SKM-1 (cell line): ENCODE measurements around the gene RNGTT.

Source experiments
- DNase-seq: peaks from one replicate; lab custom pipeline; 2025; ENCODE audit not compliant: unreplicated experiment; lab: John Stamatoyannopoulos, UW

Gene RNGTT

GRCh38 chr6:88670369-88670768 lies 293.0 kb downstream of the RNGTT start:
- no peak for DNase-seq

- no peak for DNase-seq
These were observed 293.9 kb downstream of the RNGTT start for GRCh38 chr6:88669475-88669874.

DNA sequence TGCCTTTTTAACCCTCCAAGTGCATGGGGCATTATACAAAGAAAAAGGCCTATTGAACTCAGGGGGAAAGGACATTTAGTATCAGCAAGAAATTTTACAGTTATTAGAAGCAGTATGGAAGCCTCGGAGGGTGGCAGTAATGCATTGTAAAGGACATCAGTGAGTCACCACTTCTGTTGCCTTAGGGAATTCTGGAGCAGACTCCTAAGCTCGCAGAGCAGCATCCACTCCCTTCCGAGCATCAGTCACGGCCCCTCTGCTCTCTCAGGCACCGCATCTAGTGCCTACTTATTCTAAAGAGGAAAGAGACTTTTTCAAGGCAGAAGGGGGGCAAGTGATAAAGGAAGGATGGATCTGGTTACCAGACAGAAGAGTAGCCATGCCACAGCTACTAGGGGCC lies 296.5 kb downstream of the RNGTT start:
- no peak for DNase-seq

DNA sequence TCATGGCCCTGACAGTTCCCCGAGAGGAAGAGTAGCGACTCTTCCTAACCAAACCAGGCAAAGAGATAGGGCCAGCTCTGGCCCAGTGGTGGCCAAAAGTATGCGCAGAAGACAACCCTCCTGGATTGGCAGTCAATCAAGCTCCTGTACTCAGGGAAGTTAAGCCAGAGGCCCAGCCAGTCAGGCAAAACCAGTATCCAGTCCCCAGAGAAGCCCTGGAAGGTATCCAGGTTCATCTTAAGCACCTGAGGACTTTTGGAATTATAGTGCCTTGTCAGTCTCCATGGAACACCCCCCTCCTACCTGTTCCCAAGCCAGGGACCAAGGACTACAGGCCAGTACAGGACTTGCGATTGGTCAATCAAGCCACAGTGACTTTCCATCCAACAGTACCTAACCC lies 298.3 kb downstream of the RNGTT start:
- DNase-seq: no peak

- DNase-seq: no peak
These were observed 299.6 kb downstream of the RNGTT start for GRCh38 chr6:88663801-88664200.

- no peak for DNase-seq
These were observed 300.7 kb downstream of the RNGTT start for GRCh38 chr6:88662653-88663174.

GRCh38 chr6:88662163-88662580 lies 301.2 kb downstream of the RNGTT start:
- no peak for DNase-seq

DNA sequence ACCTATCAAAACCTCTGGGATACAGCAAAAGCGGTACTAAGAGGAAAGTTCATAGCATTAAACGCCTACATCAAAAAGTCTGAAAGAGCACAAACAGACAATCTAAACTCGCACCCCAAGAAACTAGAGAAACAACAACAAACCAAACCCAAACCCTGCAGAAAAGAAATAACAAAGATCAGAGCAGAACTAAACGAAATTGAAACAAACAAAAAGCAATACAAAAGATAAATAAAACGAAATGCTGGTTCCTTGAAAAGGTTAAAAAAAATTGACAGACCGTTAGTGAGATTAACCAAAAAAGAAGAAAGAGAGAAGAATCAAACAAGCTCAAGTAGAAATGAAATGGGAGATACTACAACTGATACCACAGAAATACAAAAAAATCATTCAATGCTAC lies 302.3 kb downstream of the RNGTT start:
- no peak for DNase-seq

GRCh38 chr6:88655586-88655985 lies 307.8 kb downstream of the RNGTT start:
- DNase-seq: no peak

DNA sequence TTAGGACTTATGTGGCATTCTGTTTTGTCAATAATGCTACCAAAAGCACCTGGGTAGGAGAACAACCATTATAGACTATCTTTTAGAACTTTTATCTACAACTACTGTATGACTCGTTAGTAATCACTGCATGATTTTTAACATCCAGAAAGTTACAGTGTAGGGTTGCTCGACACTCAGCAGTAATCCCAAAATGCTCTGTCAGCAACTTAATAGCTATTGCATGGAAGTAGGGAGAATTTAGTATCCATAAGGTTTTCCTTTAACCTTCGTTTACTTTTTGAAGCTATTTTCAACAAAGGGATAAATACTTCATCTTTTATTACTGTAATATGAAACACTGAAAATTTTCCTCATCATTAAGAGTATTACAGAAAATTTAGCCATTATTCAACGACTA lies 309.5 kb downstream of the RNGTT start:
- no peak for DNase-seq

GRCh38 chr6:88651400-88651799 lies 312.0 kb downstream of the RNGTT start:
- DNase-seq: no peak

- DNase-seq: no peak
These were observed 312.4 kb downstream of the RNGTT start for GRCh38 chr6:88650979-88651378.

- DNase-seq: no peak
These were observed 313.3 kb downstream of the RNGTT start for GRCh38 chr6:88650029-88650619.

DNA sequence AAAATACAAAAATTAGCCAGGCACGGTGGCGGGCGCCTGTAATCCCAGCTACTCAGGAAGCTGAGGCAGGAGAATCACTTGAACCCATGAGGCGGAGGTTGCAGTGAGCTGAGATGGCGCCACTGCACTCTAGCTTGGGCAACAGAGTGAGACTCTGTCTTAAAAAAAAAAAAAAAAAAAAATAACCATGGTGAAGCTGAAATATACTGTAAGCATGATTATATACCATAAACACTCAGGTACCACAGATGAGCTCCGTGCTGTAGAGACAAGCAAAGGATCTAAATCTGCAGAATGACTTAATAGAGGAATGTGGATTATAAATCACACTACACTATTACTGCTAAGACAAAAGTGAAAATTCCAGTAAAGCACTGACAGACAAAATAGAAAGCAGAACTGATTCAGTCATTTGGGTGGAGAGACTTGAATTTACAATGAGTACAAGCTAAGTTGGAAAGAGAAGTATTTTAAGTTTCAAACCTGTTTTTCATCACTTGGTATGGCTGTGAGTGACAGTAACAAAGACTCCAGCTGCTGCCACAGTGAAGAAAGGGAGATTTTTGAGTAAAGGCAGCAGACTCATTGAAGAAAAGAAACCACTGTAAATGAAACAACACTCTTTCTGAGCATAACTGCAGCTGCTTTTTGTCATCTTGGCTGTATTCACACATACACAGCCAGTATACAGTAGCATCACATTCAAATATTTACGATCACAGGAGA lies 322.1 kb downstream of the RNGTT start:
- DNase-seq: no peak

GRCh38 chr6:88637761-88638545 lies 325.5 kb downstream of the RNGTT start:
- no peak for DNase-seq

DNA sequence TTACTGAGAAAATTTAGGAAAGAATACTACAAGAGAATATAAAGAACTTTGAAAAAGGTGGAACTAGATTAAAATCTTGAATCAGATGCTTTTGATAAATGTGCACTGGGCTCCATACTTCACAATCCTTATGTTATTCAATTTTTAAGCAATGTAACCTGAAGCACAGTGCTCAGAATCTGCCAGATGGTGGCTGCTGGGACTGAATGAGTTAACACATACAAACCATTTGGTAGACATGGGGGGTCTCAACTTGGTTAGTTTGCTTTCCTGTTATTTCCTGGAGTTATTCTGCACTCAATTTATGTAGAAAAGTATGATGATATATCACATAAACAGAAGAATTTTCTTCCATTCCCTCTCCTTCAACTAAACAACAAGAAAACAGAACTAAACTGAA lies 326.5 kb downstream of the RNGTT start:
- no peak for DNase-seq

GRCh38 chr6:88633782-88634181 lies 329.6 kb downstream of the RNGTT start:
- DNase-seq: no peak

GRCh38 chr6:88631830-88632229 lies 331.6 kb downstream of the RNGTT start:
- DNase-seq: no peak

GRCh38 chr6:88629838-88630494 lies 333.5 kb downstream of the RNGTT start:
- DNase-seq: no peak

GRCh38 chr6:88626460-88626859 lies 337.0 kb downstream of the RNGTT start:
- DNase-seq: no peak

- DNase-seq: no peak
These were observed 339.9 kb downstream of the RNGTT start for GRCh38 chr6:88623531-88623930.
